GM21529 (cell line): ENCODE measurements around the gene SPATA20.

ENCODE experiments used
- ATAC-seq: cut with Tn5 transposase; IDR thresholded peaks from one replicate; pipeline ENCODE4 v1.9.1; 2021; ENCODE audit not compliant: unreplicated experiment

SPATA20 gene

DNA sequence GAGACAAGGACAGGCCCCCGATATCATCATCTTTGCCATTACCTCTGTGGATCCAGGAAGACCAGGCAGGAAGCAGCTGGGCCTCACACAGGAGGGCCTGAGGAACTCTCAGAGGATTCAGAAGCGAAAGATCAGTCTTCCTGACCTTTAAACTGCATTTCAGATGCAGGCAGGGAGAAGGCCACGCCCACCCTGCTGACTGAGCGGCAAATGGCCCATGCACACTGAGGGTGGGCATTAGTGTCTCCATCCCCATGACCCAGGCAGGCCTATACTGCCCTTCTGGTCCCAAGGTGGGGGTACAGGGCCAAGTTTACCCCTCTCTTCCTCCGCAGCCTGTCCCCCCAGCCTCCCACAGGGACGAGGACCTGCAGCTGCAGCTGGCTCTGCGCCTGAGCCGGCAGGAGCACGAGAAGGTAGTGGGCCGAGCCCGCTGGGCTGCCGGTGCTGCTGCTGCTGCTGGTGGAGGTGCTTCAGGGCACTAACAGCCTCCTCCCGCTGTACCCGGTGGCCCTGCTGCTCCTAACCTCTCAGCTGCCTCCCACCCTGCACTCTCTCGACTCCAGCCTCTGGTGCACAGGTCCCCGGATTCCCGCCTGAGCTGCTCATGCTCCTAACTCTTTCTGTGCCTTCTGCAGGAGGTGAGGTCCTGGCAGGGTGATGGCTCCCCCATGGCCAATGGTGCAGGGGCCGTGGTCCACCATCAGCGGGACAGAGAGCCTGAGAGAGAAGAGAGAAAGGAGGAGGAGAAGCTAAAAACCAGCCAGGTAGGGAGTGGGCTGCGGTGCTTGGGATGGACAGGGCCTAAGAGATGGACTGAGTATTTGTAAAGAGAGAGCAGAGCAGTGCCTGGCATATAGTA, 8.2 kb upstream of the SPATA20 start:
- ATAC-seq: no peak

DNA sequence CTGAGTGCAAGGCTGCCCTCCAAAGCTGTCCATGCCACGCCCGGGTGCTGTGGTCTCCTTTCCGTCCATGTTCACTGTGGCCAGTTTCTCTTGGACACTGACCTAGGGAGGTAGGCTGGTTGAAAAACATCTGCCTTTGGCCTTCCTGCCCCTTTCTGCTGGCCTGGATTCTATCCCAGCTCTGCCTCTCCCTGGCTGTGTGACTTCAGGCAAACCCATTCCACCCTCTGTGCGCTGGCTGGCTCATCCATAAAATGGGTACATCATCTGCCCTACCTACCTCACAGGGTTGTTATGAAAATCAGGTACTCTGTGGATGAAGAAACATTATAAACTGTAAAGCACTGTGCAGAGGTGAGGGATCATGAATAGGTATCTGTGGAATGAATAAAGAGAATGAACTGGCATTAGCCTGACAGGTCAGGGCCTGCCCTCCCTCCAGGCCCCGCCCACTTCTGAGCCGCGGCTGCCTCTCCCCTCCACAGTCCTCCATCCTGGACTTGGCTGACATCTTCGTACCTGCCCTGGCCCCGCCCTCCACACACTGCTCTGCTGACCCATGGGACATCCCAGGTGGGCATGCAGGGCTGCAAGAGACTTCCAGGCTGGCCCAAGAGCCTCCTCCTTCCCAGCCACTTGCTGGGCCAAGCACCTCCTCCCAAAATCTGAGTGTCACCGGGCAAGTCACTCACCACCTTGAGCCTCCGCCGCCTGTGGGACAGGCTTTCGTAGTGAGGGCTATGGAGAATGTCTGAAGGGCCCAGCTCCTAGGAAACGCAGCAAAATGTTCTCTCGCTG, 7.0 kb upstream of the SPATA20 start:
- ATAC-seq: no peak

DNA sequence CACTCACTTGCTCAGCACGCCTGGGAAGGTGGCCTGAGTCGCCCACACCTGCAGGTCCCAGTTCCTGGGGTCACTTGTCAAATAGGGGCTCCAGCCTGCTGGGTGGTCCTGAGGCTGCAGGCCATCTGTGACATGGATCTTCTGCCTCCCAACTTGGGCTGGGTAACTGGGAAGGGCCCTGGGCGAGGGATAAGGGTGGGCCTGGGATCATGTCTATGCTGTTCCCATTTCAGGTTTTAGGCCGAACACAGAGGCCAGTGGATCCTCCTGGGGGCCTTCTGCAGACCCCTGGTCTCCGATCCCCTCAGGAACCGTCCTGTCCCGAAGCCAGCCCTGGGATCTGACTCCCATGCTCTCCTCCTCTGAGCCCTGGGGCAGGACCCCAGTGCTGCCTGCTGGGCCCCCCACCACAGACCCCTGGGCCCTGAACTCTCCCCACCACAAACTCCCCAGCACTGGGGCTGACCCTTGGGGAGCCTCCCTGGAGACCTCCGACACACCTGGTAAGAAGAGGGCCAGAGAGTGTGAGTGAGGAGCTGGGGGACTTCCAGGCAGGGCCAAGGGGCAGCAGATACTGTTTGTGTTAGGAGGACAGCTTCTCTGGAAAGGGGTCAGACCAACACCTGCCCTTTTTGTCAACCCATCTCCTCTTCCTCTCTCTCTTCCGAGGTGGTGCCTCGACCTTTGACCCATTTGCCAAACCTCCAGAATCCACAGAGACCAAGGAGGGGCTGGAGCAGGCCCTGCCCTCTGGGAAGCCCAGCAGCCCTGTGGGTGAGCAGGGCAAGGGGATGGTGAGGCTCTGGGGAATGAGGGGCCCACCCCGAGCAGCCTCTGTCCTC, 6.2 kb upstream of the SPATA20 start:
- no peak for ATAC-seq

DNA sequence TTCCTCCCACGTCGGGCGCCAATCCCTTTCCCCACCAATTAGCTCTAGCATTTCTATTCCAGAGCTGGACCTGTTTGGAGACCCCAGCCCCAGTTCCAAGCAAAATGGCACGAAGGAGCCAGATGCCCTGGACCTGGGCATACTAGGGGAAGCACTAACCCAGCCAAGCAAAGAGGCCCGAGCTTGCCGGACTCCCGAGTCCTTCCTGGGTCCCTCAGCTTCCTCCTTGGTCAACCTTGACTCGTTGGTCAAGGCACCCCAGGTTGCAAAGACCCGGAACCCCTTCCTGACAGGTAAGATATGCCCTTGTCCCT, 5.6 kb upstream of the SPATA20 start:
- no peak for ATAC-seq

DNA sequence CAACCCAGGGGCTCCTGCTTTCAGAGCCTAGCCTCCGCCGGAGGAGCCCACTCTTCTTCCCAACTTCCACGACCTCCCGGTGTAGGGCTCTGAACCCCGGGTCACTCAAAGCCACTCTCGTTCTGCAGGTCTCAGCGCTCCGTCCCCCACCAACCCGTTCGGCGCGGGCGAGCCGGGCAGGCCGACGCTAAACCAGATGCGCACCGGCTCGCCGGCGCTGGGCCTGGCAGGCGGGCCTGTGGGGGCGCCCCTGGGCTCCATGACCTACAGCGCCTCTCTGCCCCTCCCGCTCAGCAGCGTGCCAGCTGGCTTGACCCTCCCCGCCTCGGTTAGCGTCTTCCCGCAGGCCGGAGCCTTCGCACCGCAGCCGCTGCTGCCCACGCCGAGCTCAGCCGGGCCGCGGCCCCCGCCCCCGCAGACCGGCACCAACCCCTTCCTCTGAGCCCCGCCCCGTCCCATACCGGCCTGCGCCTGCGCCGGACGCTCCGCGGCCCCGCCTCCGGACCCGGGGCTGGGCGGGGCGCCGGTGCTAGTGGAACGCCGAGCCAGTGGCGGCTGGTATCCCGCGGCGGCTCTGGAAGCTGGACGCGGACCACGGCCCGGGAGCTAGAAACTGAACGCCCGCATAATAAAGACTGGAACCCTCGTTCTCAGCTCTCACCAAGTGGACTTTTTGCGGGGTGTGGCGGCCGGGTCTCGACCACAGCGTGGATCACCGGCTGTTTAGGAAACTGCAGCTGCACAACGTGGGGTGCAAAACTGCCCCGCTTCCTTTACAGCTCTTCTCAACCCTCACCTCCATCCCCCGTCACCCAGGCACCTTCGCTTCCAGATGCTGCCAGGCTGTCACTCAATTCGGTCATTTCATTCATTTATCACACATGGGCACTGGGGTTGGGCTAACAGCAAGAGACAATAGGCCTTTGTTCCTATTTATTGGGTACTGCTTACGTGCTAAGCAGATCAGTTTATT, 5.0 kb upstream of the SPATA20 start:
- peak; percentile 75 for ATAC-seq

DNA sequence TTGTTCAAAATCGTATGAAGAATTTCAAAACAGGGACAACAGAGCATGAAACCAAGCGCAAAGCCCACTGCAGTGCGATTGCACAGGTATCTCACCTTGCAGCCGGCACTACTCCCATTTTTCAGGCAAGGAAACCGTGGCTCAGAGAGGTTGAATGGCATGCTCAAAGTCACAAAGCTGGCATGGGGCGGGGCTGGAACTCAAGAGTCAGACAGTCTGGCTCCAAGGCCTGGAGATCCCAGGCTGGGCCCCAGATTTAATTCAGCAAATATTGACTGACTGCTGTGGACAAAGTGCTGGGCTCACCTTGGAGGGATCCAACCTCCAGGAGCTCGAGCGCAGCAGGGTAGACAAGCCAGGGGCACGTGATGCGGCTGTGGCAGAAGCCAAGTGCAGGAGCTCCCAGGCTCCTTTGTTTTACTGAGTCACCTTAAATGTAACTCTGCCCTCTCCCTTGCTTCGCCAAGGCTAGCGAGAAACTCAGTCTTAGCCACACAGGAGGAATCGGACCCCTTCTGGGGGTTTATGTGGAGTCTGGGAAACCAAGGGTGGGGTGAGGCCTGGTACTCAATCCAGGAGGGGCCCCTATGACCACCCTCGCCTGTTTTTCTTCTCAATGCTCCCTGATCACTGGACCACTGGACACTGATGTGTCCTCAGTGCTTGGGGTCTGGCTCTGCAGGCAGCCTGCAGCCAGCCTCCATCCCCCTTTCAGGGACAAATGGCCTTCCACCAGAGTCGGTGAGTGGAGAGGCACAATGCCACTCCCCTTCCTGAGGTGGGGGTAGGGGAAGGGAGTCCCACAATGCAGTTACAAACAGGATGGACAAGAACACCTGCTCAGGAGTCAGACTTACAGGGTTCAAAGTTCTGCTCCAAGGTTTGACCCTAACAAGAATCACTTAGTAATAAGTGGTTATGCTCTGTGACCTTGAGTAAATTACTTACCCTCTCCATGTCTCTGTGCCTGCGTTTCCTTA, 3.9 kb upstream of the SPATA20 start:
- no peak for ATAC-seq

DNA sequence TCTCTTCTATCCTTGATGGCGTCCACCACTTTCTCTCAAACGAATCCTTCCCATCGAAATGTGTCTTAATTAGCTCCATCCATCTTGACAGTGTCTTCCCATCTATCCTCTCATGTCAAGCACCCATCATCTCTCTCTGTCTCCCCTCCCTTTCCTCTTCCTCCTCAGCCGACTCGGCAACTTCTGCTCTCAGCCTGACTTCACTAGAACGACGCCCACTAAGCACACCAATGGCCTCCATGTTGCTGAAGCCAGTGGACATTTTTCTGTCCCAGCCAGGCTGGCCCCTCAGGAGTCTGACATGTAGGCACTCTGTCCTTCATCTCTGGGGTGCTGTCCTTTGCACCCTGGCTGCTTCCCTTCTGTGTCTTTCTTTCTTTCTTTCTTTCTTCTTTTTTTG, 2.5 kb upstream of the SPATA20 start:
- no peak for ATAC-seq

DNA sequence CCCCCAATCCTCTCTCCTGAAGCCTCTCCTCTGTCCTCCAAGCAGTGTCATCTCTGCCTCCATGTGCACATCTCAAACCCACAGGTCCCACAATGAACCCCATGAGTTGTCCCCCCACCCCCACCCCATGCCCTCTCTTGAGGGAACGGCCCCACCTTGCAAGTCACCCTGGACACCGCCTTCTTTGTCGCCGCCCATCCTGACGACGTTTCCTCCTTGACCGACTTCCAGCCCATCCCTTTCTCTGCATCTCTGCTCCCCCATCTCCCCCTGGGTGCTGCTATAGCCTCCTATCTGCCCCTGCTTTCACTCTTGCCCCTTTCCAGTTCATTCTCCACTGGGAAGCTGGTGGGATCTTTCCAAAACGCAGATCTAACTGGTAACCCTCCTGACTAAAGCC, 1.7 kb upstream of the SPATA20 start:
- ATAC-seq: no peak

DNA sequence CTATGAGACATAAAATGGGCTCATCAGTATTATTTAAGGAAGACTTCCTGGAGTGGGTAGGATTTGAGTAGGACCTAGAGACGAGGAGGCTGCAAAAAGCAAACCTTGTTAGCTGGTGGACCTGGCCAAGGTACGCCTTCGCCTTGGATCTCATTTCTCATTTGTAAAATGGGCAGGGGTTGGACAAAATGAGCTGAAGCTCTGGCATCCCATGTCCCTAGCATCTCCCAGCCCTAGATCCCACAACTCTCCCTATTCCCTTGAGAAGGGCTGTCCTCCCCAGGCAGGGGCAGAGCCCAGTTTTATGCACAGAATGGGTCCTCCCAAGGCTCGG, 306 bp upstream of the SPATA20 start:
- ATAC-seq: no peak

DNA sequence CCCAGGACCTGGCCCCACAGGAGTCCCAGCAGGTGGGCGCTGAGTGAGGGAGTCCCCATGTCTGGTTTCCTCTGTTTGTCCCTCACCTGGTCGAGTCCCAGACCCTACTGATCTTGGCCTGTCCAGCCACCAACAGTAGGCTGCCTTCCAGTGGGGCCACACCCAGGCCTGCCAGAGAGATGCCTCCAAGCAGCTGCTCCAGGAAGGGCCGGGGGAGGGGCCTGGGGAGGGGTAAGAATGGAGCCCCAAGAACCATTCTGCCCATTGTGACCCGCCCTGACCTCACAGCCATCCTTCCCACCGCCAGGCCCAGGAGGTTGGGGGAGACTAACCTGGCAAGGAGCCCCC, 736 bp downstream of the SPATA20 start:
- ATAC-seq: no peak

DNA sequence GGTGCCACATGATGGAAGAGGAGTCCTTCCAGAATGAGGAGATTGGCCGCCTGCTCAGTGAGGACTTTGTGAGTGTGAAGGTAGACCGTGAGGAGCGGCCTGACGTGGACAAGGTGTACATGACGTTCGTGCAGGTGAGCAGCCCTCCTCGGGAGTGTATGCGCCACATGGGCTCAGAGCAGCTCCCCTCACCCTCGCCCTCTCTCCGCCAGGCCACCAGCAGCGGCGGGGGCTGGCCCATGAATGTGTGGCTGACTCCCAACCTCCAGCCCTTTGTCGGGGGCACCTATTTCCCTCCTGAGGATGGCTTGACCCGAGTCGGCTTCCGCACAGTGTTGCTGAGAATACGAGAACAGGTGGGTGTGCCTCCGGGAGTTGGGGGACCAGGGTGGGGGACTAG, 1.9 kb downstream of the SPATA20 start:
- no peak for ATAC-seq

DNA sequence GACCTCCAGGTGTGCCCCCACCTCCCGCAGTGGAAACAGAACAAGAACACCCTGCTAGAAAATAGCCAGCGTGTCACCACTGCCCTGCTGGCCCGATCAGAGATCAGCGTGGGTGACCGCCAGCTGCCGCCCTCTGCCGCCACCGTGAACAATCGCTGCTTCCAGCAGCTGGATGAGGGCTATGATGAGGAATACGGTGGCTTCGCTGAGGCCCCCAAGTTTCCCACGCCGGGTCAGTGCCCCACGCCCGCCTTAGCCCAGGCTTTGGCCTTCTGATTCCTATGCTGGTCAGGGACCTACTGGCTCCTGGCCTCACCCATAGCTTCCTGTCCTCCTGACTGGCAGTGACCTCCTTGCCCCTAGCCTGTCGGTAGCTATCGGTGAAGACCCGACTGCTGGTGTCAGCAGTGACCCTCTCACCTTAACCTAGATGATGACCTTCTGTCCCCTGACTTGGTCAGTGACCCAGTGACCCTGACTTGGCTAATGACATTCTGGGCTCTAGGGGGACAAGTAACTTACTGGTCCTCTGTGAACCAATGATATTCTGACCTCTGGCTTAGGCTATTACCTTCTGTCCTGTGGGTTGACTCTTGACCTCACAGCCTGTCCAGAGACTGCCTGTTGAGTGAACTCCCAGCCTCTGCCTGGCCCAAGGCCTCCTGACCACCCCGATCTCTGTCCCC, 2.4 kb downstream of the SPATA20 start:
- ATAC-seq: no peak

DNA sequence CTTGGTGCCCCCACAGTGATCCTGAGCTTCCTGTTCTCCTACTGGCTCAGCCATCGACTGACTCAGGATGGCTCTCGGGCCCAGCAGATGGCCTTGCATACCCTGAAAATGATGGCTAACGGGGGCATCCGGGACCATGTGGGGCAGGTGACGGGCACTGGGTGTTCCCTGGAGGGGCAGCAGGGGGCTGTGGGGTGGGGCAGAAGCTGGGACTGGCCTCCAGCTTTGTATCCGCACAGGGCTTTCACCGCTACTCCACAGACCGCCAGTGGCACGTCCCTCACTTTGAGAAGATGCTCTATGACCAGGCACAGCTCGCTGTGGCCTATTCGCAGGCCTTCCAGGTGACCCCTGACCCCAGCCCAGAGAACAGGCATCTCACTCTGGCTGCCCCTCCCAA, 3.0 kb downstream of the SPATA20 start:
- no peak for ATAC-seq

DNA sequence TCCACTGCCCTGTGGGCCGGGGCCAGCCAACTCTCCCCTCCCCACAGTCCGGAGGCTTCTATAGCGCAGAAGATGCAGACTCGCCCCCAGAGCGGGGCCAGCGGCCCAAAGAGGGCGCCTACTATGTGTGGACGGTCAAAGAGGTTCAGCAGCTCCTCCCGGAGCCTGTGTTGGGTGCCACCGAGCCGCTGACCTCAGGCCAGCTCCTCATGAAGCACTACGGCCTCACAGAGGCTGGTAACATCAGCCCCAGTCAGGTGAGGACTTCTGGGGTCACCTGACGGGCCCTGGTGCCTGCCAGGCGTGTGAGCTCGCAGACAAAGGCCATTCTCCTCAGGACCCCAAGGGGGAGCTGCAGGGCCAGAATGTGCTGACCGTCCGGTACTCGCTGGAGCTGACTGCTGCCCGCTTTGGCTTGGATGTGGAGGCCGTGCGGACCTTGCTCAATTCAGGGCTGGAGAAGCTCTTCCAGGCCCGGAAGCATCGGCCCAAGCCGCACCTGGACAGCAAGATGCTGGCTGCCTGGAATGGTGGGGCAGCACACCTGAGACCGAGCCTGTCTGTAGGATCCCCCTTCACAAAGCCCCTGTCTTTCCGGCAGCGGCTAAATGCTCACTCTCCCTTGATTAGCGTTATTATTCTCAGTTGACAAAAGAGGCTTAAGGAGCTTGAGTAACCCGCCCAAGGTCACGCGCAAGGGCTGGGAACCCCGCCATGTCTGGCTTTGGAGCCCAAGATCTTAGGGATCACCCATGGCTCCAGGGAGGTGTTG, 3.9 kb downstream of the SPATA20 start:
- no peak for ATAC-seq

DNA sequence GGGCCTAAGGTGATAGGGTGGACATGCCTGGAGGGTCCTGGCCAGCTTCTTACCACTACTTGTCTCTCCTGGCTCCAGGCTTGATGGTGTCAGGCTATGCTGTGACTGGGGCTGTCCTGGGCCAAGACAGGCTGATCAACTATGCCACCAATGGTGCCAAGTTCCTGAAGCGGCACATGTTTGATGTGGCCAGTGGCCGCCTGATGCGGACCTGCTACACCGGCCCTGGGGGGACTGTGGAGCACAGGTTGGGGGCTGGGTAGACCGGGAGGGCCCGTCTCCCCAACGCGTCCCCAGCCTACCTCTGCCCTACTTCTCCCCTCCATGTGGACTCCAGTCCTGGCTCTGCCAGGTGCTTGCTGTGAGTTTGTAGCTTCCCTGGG, 4.5 kb downstream of the SPATA20 start:
- ATAC-seq: no peak

DNA sequence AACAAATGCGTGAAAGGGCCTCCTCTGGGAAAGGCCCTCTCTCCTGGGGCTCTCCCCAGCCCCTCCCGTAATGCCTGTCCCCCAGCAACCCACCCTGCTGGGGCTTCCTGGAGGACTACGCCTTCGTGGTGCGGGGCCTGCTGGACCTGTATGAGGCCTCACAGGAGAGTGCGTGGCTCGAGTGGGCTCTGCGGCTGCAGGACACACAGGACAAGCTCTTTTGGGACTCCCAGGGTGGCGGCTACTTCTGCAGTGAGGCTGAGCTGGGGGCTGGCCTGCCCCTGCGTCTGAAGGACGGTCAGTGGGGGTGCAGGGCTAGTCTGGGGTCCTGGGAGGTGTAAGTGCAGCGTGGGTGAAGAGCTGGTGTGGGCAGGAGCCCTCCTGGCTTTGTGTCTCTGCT, 4.9 kb downstream of the SPATA20 start:
- no peak for ATAC-seq

DNA sequence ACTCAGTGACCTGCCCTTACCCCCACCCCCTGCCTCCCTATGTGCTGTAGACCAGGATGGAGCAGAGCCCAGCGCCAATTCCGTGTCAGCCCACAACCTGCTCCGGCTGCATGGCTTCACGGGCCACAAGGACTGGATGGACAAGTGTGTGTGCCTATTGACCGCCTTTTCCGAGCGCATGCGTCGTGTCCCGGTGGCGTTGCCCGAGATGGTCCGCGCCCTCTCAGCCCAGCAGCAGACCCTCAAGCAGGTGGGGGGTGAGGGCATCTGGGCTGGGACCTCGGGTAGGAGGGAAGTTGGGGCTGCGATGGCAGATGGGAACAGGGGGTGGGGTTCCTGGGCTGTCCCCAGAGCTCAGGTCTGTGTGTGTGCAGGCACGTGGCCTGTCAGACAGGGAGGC, 7.2 kb downstream of the SPATA20 start:
- ATAC-seq: no peak

DNA sequence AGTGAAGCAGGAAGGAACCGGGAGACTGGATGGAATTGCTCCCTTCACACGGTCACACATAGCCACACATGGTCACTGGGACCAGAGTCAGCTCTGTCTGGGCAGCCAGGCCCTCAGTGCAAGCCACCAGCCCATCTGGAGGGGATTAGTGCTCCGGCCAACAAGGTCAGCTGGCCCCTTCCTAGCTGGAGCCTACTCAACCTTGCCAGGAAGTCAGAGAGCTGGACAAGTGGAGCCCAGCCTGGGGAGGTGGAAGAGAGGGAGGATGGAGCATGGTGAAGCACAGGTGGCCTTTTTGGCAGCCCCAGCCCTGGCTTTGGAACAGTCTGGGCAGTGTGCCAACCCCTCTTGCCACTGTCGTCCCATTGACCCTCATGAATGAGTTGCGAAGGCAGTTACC, 9.8 kb downstream of the SPATA20 start:
- no peak for ATAC-seq
